GM12875 (cell line): ENCODE results near the gene ACP4.
A peak's percentile ranks its signal among the peaks of the same experiment; 100 is the strongest.

Experiments
- H3K4me3 ChIP-seq: one replicate; pipeline ENCODE4 v1.5.1; 2011; ENCODE audit warnings: low read depth, low read length, control low read depth
- TF ChIP-seq, protein P1 (sequence below): IDR thresholded peaks from 2 replicates; pipeline ENCODE4 v1.5.1; 2011; ENCODE audit warnings: low read depth, mild to moderate bottlenecking, control low read depth, inconsistent platforms, low read length, moderate library complexity, borderline replicate concordance; ENCODE audit not compliant: insufficient read depth

Gene ACP4

GRCh38 chr19:50837300-50837699 lies 47.1 kb downstream of the ACP4 start:
- H3K4me3 ChIP-seq = no peak overlapping the region
- TF ChIP-seq, protein P1, sequence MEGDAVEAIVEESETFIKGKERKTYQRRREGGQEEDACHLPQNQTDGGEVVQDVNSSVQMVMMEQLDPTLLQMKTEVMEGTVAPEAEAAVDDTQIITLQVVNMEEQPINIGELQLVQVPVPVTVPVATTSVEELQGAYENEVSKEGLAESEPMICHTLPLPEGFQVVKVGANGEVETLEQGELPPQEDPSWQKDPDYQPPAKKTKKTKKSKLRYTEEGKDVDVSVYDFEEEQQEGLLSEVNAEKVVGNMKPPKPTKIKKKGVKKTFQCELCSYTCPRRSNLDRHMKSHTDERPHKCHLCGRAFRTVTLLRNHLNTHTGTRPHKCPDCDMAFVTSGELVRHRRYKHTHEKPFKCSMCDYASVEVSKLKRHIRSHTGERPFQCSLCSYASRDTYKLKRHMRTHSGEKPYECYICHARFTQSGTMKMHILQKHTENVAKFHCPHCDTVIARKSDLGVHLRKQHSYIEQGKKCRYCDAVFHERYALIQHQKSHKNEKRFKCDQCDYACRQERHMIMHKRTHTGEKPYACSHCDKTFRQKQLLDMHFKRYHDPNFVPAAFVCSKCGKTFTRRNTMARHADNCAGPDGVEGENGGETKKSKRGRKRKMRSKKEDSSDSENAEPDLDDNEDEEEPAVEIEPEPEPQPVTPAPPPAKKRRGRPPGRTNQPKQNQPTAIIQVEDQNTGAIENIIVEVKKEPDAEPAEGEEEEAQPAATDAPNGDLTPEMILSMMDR = no peak

DNA sequence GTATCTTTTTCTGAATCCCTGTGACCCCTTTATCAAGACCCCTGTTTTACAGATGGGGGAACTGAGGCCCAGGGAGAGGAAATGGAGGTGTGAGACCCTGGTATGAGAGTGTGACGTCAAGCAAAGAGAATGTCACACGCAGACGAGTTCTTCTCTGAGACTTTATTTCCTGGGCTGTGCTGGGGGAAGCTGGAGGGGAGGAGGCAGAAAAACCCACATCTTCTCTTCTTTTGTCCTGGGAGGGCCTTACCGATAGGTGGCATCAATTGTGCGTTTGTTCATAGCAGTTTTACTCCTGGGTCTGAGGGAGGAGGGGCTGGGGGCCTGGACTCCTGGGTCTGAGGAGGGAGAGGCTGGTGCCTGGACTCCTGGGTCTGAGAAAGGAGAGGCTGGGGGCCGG lies 48.0 kb downstream of the ACP4 start:
- TF ChIP-seq, protein P1 = peak; percentile 38; the same call in 1 of the 2 replicates
- no peak overlapping the region for H3K4me3 ChIP-seq

DNA sequence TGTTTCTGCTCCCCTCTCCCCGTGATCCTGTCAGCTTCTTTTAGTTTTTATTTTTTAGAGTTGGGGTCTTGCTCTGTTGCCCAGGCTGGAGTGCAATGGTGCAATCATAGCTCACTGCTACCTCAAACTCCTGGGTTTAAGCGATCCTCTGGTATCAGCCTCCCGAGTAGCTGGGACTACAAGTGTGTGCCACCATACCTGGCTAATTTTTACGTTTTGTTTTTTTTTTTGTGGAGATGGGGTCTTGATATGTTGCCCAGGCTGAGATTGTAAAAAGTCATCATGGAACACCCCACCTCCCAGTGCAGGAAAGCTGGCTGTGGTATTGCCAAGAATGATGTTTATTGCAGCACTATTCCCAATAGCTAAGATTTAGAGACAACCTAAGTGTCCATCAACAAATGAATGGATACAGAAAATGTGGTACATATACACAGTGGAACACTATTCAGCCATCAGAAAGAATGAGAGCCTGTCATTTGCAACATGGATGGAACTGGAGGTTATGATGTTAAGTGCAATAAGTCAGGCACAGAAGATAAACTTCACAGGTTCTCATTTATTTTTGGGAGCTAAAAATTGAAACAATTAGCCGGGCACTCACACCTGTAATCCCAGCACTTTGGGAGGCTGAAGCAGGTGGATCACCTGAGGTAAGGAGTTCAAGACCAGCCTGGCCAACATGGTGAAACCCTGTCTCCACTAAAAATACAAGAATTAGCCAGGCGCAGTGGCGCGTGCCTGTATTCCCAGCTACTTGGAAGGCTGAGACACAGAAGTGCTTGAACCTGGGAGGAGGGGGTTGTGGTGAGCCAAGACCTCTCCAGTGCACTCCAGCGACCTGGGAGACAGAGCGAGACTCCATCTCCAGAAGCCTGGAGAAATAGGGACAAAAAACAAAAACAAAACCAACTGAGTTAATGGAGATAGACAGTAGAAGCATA lies 49.8 kb downstream of the ACP4 start:
- TF ChIP-seq, protein P1 = no peak
- no peak overlapping the region for H3K4me3 ChIP-seq

DNA sequence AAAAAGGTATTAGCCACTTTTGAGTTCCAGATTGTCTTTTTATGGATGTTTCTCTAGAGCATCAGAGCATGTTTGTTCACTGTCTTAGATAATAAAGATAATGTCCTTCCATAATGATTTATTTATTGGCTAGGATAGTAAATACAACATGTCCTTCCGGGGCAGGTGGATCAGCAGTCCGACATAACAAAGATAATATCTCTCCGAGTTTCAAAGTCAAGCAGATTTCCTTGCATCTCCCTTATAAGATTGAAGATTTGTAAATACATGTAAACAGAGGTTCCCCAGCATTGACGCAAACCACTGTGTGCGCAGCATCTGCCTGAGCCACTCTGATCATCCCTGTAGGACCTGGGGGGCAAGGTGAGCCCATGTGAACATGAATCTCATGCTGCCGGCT lies 51.9 kb downstream of the ACP4 start:
- TF ChIP-seq, protein P1 = no peak
- H3K4me3 ChIP-seq = no peak overlapping the region

- TF ChIP-seq, protein P1 = no peak
- no peak overlapping the region for H3K4me3 ChIP-seq
Observed at GRCh38 chr19:50843205-50843604, 53.0 kb downstream of the ACP4 start.

GRCh38 chr19:50843701-50844221 lies 53.5 kb downstream of the ACP4 start:
- TF ChIP-seq, protein P1 = no peak
- H3K4me3 ChIP-seq = no peak overlapping the region
